ENCODE results near the gene GNB2.
"Not testable (repeated sequence)": the region's sequence is repeated elsewhere in the genome, so short reads cannot be mapped to it uniquely, and the experiment has no call there.

Gene GNB2

DNA sequence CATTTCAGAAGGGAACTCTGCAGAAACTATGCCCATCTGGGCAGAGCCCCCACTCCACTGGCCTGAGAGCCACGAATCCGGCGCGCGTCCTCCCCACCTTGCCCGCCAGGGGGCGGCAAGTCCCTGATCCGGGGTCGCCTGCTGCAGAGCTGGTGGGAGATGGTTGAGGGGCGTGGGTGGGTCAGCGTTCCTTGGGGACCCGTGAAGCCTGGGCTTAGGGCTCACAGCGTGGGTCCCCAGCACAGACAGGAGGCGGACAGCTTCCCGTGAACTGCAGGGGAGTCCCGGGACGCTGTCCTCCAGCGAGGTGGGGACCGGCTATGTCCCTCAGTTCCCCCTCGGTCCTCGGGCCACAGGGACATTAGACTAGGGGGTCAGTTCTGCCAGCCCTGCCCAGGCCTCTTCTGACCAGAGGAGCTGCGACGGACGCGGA is 31.8 kb downstream of the GNB2 start:
- DNase-seq: peak; percentile 68

DNA sequence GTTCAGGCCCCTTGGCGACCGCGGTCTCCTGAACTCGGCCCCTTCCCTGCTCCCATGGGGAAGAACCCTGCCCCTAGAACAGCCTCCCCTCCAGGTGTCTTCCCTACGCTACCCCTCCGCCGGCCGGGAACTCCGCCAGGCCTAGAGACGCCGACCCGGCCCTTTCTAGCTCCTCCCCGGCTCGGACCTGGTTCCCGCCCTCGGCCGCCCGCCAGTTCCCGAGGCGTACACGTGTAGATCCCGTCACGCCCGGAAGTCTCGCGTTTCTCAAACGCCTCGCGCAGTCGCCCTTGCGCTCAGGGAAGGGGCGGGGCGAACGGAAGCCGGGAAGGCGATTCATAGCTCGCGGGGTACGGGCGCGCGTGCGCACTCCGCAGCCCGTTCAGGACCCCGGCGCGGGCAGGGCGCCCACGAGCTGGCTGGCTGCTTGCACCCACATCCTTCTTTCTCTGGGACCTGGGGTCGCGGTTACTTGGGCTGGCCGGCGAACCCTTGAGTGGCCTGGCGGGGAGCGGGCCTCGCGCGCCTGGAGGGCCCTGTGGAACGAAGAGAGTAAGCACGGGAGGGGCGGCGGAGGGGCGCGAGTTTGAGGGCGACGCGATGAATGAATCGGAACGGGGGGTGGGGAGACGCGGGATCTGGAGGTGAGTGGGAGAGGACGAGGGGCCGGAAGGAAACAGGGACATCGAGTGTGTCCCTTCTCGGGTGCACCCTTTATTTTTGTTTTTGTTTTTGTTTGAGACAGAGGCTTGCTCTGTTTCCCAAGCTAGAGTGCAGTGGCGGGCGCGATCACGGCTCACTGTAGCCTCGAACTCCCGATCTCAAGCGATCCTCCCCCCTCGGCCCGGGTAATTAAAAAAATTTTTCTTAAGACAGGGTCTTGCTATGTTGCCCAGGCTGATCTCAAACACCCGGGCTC is 32.5 kb downstream of the GNB2 start, which contains the start of gene POP7:
TSS of gene POP7 (plus strand) at position 369 of the 919 bp plus-strand sequence. CDS start 710 bp downstream, outside the sequence.
- DNase-seq: peak; percentile 97

DNA sequence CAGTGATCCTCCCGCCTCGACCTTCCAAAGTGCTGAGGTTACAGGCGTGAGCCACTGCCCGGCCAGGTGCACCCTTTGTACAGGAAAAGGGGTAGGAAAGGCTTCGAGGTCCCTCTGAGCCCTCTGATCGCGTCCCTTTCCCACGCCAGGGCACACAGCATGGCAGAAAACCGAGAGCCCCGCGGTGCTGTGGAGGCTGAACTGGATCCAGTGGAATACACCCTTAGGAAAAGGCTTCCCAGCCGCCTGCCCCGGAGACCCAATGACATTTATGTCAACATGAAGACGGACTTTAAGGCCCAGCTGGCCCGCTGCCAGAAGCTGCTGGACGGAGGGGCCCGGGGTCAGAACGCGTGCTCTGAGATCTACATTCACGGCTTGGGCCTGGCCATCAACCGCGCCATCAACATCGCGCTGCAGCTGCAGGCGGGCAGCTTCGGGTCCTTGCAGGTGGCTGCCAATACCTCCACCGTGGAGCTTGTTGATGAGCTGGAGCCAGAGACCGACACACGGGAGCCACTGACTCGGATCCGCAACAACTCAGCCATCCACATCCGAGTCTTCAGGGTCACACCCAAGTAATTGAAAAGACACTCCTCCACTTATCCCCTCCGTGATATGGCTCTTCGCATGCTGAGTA is 33.3 kb downstream of the GNB2 start:
- DNase-seq: no peak

DNA sequence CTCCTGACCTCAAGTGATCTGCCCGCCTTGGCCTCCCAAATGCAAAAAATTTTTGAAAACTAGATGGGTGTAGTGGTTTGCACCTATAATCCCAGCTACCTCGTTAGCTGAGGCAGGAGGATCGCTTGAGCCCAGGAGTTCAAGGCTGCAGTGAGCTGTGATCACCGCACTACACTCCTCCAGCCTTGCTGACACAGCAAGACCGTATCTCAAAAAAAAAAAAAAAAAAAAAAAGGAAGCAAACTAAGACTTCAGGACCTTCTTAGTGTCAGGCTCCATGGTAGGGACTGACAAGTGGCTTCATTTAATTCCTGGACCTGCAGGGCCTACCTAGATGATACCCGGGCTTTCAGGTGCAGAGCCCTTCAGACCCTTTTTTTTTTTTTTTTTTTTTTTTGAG is 34.9 kb downstream of the GNB2 start:
- DNase-seq: no peak

DNA sequence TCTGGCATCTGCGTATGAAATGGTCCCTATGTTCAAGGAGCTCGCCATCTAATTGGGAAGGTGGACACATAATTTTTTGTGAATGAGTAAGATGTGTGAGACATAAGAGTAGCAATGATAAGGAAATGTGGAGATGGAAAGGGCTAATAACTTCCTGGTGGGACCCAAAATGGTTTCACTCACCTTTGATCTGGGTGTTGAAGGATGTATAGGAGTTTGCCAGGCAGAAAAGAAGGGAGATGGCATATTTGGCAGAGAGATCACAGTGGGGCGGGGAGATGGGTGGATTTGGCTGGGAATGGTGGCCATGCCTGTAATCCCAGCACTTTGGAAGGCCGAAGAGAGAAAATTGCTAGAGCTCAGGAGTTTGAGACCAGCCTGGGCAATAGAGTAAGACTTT is 36.9 kb downstream of the GNB2 start:
- DNase-seq: no peak

DNA sequence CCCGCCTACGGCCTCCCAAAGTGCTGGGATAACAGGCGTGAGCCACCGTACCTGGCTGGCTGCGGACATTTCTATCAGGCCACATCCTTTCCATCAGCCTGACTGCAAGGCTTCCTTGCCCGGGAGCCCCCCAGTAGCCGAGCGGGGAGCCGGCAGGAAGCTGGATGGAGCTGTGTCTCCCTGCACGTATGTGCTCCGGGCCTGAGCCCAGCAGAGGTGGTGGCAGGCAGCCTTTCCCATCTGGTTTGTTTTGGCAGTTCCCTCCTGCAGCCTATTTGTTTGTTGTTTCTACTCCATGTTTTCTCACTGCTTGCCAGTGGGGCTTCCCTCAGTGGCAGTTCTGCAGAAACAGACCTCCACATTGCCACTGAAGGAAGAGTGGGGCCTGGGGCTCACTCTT is 37.8 kb downstream of the GNB2 start:
- no peak for DNase-seq

DNA sequence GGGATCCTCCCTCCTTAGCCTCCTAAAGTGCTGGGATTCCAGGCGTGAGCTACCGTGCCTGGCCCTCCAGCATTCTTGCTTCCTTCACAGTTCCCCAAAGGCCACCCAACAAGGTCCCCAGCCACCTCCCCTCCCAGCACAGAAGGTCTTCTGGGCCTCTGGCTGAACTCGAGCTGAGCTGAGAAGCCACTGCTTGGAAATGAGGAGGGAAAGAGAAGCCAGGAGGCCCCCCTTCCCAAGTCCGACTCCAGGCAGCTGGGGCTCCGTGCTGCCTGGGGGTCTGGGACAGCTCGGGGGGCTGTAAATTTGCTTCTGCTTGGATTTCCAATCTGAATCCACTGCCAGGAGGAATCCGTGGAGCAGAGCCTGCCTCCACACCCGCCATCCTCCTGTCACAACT is 41.2 kb downstream of the GNB2 start:
- DNase-seq: no peak

DNA sequence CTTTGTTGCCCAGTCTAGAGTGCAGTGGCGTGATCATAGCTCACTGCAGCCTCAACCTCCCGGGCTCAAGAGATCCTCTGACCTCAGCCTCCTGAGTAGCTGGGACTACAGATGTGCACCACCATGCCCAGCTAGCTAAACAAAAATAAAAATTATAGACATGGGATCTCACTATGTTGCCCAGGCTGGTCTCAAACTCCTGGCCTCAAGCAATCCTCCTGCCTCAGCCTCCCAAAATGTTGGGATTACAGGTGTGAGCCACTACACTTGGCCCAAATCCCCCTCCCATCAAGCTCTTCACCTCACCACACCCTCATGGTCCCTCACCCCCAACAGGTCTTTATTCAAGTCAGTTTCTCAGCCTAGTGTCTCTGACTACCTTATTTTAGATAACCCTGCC is 43.5 kb downstream of the GNB2 start:
- not testable (repeated sequence) for DNase-seq

DNA sequence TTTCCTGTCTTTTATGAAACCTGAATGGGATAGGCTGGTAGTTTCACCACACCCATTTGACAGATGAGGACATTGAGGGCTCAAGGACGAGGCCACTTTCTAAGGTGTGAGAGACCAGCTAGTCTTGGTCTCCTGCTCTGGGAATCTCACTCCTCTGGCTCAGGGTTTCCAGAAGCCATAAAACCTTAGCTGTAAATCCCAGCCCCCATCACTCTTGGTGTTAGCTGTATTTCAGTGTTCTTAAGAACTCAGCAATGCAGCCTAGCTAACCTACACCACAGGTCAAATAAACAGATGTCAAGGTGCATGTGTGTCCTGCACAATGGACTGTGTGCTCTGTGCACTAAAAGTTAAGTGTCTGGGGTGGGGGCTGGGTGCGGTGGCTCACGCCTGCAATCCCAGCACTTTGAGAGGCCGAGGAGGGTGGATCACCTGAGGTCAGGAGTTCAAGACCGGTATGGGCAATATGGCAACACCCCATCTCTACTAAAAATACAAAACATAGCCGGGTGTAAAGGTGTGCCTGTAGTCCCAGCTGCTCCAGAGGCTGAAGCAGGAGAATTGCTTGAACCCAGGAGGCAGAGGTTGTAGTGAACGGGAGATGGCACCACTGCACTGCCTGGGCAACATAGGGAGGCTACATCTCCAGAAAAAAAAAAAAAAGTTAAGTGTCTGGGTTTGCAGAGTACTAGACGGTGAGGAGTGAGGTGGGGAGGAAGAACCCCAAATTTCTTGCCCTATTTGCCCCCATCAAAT is 46.2 kb downstream of the GNB2 start:
- DNase-seq: peak; percentile 64

DNA sequence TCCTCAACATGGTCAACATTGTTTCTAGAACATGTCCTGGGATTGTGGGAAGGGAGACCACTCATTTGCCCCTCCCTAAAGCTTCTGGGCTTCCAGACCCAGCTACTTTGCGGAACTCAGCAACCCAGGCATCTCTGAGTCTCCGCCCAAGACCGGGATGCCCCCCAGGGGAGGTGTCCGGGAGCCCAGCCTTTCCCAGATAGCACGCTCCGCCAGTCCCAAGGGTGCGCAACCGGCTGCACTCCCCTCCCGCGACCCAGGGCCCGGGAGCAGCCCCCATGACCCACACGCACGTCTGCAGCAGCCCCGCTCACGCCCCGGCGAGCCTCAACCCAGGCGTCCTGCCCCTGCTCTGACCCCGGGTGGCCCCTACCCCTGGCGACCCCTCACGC is 46.7 kb downstream of the GNB2 start, which contains the start of gene EPO:
TSS of gene EPO (plus strand) at position 190 of the 392 bp plus-strand sequence. CDS start 513 bp downstream, outside the sequence.
- no peak for DNase-seq

DNA sequence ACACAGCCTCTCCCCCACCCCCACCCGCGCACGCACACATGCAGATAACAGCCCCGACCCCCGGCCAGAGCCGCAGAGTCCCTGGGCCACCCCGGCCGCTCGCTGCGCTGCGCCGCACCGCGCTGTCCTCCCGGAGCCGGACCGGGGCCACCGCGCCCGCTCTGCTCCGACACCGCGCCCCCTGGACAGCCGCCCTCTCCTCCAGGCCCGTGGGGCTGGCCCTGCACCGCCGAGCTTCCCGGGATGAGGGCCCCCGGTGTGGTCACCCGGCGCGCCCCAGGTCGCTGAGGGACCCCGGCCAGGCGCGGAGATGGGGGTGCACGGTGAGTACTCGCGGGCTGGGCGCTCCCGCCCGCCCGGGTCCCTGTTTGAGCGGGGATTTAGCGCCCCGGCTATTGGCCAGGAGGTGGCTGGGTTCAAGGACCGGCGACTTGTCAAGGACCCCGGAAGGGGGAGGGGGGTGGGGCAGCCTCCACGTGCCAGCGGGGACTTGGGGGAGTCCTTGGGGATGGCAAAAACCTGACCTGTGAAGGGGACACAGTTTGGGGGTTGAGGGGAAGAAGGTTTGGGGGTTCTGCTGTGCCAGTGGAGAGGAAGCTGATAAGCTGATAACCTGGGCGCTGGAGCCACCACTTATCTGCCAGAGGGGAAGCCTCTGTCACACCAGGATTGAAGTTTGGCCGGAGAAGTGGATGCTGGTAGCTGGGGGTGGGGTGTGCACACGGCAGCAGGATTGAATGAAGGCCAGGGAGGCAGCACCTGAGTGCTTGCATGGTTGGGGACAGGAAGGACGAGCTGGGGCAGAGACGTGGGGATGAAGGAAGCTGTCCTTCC is 47.3 kb downstream of the GNB2 start:
- no peak for DNase-seq

DNA sequence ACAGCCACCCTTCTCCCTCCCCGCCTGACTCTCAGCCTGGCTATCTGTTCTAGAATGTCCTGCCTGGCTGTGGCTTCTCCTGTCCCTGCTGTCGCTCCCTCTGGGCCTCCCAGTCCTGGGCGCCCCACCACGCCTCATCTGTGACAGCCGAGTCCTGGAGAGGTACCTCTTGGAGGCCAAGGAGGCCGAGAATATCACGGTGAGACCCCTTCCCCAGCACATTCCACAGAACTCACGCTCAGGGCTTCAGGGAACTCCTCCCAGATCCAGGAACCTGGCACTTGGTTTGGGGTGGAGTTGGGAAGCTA is 47.9 kb downstream of the GNB2 start:
- DNase-seq: no peak

DNA sequence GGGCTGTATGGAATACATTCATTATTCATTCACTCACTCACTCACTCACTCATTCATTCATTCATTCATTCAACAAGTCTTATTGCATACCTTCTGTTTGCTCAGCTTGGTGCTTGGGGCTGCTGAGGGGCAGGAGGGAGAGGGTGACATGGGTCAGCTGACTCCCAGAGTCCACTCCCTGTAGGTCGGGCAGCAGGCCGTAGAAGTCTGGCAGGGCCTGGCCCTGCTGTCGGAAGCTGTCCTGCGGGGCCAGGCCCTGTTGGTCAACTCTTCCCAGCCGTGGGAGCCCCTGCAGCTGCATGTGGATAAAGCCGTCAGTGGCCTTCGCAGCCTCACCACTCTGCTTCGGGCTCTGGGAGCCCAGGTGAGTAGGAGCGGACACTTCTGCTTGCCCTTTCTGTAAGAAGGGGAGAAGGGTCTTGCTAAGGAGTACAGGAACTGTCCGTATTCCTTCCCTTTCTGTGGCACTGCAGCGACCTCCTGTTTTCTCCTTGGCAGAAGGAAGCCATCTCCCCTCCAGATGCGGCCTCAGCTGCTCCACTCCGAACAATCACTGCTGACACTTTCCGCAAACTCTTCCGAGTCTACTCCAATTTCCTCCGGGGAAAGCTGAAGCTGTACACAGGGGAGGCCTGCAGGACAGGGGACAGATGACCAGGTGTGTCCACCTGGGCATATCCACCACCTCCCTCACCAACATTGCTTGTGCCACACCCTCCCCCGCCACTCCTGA is 49.1 kb downstream of the GNB2 start:
- DNase-seq: no peak

DNA sequence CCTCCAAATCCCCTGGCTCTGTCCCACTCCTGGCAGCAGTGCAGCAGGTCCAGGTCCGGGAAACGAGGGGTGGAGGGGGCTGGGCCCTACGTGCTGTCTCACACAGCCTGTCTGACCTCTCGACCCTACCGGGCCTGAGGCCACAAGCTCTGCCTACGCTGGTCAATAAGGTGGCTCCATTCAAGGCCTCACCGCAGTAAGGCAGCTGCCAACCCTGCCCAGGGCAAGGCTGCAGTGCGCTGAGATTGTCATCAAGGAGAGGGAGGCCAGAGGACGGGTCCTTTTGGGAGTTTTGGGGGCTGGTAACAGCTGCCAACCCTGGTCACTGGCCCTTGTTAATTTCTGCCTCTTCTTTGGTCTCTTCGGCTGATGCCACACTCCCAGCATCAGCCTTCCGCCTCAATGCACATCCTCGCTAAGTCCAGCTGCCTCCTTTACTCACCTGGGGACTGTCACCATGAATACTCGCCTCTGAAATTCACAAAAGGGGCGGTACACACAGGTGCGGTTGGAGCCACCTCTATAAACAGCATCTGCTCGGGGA is 50.3 kb downstream of the GNB2 start:
- peak; percentile 16 for DNase-seq

DNA sequence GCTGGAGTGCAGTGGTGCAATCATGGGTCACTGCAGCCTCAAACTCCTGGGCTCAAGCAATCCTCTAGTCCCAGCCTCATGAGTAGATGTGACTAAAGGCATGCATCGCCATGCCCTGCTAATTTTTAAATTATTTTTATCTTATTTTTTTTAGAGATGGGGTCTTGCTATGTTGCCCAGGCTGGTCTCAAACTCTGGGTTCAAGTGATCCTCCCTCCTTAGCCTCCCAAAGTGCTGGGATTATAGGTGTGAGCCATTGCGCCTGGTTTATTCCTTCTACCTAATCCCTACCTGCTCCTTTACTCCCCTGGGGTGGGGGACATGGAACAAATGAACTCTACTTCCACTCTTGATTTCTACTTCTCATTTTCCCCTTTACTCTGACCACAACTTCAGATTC is 50.8 kb downstream of the GNB2 start:
- DNase-seq: not testable (repeated sequence)

DNA sequence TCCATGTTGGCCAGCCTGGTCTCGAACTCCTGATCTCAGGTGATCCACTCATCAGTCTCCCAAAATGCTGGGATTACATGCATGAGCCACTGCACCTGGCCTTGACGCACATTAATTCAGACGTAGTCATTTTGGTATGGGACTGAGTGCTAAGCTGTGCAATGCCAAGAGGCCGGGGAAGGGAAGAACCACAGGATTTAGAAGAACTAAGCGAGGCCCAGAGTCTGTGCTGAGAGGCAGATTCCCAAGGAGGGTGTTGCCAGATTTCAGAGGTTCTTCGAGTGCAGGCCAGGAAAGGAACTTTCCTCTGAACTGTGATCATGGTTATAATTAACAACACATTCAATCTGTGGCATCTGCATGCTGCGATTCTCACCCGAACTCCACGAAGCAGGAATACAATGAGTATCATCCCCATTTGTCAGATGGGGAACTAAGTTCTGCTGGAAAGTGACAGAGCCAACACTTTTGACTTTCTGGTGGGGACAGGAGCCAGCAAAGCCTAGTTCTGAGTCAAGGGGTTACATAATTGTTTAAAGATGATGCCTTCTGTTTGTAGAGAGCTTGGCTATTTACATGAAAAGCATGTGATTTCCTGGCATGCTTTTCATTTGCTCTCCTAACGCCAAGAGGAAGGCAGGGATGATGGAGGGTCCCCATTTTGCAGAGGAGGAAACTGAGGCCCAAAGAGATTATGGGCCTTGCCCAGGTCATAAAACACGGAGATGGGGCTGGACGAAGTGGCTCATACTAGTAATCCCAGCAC is 53.6 kb downstream of the GNB2 start:
- no peak for DNase-seq

DNA sequence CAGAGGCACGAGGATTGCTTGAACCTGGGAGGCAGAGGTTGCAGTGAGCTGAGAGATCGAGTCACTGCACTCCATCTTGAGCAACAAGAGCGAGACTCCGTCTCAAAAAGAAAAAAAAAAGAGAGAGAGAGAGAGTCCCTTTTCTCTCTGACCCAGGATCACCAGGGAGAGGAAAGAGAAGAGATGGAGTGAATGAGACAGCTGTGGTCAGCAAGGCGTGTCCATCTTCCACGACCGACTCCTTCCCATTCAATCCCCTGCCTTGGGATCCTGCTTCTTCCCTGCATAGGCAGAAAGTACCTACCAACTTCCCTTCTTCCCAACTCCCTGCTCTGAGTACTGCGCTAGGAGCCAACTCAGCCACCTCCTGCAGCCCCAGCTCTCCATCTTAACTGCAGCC is 54.7 kb downstream of the GNB2 start:
- no peak for DNase-seq

Measured in NCI-H2171 treated with DMSO at 0.1 percent for 48 hours (cell line).